Measurements from ENCODE around the gene SLC6A9.

SLC6A9 gene

DNA sequence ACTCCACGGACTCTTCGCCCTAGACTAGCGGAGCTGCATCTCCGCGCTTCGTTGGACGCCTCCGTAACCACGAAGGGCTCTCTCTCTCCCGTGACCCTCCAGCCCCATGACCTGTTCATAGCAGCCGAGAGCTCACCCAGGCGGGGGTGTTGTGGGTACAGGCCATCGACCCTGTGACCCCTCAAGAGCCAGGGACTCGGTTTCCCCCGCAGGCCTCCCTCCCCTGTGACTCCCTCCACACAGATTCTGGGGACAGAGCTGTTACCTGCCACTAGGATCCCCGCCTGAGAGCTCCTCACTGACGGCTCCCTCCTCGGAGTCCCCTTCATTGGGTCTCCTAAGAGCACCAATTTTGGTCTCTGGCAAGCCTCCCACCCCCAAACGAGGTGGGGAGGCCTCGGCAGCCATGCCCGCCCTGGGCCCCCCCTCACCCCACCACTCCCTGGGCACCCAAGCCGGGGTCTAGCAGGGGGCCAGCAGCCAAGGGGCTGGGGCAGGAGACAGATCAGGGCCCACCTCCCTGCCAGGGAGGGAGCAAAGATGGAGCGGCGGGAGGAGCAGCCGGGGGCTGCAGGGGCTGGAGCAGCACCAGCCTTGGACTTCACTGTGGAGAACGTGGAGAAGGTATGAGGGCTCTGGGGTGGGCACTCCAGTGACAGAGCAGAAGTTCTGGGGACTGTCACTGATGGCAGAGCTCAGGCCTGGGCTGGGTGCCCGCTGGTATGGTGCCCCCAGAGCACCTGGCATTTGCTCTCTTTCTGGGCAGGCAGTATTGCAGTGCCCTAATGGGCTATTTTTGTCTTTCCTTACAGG, 84.0 kb downstream of the SLC6A9 start:
- H3K4me3 ChIP-seq (ENCODE audit: low read length) = peak overlapping the region; percentile 98
- no peaks in the 10 kb centered on the region for H3K27me3 ChIP-seq (replicated peaks; ENCODE audit: control insufficient read depth, insufficient read depth, low read length)
- peaks cover 29% of the 10 kb centered on the region for H3K4me1 ChIP-seq (ENCODE audit: control insufficient read depth, insufficient read depth, low read length)
- no peak for DNase-seq (ENCODE audit: low read depth)
- no peaks in the 10 kb centered on the region for H3K9me3 ChIP-seq (ENCODE audit: control insufficient read depth, low read length)
- peaks cover 14% of the 10 kb centered on the region for H3K36me3 ChIP-seq (ENCODE audit: control insufficient read depth, insufficient read depth, low read length, severe bottlenecking)
- H3K9ac ChIP-seq (ENCODE audit: low read length) = peak overlapping the region; percentile 100
